D721Med (cell line): Measurements from ENCODE around the gene TIMM13.

Source experiments
- DNase-seq: peaks from one replicate; pipeline ENCODE4 v3.0.0; 2011; ENCODE audit warnings: low spot score; ENCODE audit not compliant: insufficient read length
- FAIRE-seq: peaks from 2 replicates; lab custom pipeline; 2011; peaks lifted over from hg19 to GRCh38; lab: Jason Lieb, UNC
- TF ChIP-seq, protein P1 (sequence below): IDR thresholded peaks from 2 replicates; pipeline ENCODE4 v1.5.1; 2012; ENCODE audit warnings: mild to moderate bottlenecking, control low read depth; ENCODE audit not compliant: insufficient read depth; ENCODE audit errors: missing control alignments

The TIMM13 gene

DNA sequence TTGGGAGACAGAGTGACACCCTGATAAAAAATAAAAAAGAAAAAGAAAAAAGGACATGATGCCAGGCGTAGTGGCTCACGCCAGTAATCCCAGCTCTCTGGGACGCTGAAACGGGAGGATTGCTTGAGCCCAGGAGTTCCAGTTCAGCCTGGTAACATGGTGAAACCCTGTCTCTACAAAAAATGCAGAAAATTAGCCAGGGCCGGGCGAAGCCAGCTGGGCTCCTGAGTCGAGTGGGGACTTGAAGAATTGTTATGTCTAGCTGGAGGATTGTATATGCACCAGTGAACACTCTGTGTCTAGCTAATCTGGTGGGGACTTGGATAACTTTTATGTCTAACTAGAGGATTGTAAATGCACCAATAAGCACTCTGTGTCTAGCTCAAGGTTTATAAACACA, 35.0 kb downstream of the TIMM13 start:
- TF ChIP-seq, protein P1, sequence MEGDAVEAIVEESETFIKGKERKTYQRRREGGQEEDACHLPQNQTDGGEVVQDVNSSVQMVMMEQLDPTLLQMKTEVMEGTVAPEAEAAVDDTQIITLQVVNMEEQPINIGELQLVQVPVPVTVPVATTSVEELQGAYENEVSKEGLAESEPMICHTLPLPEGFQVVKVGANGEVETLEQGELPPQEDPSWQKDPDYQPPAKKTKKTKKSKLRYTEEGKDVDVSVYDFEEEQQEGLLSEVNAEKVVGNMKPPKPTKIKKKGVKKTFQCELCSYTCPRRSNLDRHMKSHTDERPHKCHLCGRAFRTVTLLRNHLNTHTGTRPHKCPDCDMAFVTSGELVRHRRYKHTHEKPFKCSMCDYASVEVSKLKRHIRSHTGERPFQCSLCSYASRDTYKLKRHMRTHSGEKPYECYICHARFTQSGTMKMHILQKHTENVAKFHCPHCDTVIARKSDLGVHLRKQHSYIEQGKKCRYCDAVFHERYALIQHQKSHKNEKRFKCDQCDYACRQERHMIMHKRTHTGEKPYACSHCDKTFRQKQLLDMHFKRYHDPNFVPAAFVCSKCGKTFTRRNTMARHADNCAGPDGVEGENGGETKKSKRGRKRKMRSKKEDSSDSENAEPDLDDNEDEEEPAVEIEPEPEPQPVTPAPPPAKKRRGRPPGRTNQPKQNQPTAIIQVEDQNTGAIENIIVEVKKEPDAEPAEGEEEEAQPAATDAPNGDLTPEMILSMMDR, result no peak
- DNase-seq (no peak), FAIRE-seq (no peak)

DNA sequence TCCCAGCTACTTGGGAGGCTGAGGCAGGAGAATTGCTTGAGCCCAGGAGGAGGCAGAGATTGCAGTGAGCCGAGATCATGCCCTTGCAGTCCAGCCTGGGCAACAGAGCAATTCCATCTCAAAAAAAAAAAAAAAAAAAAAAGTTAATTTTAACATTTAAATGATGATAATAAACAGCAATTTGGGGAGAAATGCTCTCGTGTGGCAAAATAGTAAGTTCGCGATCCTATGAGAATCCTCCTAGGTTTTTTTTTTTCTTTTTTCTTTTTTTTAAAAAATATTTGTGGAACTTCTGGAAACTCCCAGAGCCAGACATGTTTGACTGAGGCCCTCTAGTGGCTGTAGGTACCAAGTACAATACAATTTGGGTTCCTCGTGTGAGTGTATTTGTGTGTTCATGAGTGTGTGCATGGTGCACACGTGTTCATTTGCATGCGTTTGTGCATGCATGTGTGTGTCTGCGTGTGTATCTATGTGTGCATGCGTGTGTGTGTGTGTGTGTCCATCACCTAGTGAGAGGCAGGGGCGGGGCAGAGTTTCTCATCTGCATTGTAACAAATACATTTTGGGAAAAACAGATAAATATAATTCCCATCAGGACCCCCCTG, 36.2 kb downstream of the TIMM13 start:
- TF ChIP-seq, protein P1, result peak; percentile 75
- DNase-seq, result no peak
- FAIRE-seq, result no peak

DNA sequence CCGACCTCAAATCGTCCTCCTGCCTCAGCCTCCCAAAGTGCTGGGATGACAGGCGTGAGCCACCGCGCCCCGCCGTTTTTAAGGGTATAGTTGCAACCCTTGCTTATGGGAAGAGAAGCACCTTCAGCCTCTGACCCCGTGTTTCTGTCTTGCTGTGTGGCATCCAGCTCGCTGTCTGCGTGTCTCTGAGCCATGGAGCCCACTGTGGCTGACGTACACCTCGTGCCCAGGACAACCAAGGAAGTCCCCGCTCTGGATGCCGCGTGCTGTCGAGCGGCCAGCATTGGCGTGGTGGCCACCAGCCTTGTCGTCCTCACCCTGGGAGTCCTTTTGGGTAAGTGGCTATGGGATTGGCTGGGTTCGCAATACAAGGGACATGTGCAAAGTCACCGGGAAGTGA, 37.8 kb downstream of the TIMM13 start:
- TF ChIP-seq, protein P1, result no peak
- DNase-seq (no peak), FAIRE-seq (no peak)

DNA sequence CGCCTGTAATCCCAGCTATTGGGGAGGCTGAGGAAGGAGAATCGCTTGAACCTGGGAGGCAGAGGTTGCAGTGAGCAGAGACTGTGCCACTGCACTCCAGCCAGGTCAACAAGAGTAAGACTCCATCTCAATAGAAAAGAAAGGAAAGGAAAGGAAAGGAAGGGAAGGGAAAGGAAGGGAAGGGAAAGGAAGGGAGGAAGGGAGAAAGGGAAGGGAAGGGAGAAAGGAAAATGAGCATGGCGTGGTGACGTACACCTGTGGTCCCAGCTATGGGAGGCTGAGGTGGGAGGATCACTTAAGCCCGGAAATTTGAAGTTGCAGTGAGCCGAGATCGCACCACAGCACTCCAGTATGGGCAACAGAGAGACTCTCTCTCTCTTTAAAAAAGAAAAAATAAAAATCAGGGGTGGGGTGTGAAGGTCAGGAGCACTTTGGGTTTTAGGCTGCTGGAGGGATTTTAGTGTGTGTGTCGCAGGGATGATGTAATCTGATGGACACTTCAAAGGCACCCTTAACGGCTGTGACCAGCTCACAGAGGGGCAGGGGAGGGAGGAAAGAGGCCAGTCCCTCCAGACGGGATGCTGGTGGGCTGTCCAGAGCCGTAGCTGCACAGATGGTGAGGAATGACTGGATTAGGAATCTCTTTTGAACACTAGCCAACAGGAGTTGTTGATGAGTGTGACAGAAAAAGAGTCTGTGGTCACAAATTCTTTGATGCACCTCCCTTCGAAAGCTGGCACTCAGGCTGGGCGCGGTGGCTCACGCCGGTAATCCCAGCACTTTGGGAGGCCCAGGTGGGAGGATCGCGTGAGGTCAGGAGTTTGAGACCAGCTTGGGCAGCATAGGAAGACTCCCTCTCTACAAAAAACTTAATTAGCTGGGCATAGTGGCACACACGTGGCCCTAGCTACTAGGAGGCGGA, 39.8 kb downstream of the TIMM13 start:
- FAIRE-seq, result no peak
- DNase-seq, result no peak
- TF ChIP-seq, protein P1, result no peak

DNA sequence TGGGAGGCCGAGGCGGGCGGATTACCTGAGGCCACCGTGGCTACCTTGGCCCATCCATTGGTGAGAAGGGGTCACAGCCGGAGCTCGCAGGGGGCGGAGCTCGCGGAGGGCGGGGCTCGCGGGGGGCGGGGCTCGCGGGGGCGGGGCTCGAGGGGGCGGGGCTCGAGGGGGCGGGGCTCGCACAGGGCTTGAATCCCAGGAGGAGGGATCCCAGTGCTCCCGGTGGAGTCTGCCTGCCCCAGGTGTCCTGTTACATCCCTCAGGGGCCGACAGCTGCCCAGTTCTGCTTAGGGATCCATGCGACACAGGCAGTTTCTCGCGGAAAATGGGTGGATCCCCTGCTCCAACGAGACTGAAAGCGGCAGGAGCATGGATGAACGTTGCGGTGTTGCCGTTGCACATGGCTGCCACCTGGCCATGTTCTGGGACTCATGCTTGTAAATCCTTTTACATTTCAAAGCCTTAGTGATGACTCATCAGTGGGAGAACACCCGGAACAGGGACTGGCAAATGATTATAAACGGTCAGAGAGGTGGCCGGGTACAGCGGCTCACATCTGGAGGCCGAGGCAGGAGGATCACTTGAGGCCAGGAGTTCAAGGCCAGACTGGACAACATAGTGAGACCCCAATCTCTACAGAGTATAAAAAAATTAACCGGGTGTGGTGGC, 42.2 kb downstream of the TIMM13 start:
- FAIRE-seq (no peak), DNase-seq (no peak)
- TF ChIP-seq, protein P1, result no peak

DNA sequence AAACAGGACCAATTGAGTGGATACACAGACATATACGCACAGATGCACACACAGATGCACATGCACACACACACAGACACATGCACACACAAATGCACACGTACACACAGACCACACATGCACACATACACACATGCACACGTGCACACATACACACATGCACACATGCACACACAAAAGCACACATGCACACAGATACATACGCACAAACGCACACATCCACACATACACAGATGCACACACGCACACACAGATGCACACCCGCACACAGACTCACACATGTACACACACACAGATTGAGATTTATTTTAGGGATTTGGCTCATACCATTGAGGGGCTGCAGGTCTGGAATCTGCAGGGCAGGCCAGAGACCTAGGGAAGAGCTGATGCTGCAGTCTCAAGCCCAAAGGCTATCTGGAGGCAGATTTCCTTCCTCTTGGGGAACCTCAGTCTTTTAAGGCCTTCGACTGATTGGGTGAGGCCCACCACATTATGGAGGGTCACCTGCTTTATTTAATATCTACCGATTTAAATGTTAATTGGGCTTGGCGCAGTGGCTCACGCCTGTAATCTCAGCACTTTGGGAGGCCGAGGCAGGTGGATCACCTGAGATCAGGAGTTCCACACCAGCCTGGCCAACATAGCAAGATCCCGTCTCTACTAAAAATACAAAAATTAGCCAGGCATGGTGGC, 44.7 kb downstream of the TIMM13 start:
- TF ChIP-seq, protein P1, result no peak
- no peak for FAIRE-seq
- DNase-seq, result no peak
